Type B pancreatic cell (in vitro differentiated cells): ENCODE results near the gene IL25. TPM values are rescaled to one million over a fixed set of nuclear protein-coding genes. Genes with fewer than 3 reads are reported as not detected.

ENCODE experiments used
- DNase-seq: peaks from one replicate; pipeline ENCODE4 v3.0.0; 2021; ENCODE audit warnings: mixed read lengths; ENCODE audit not compliant: unreplicated experiment; ENCODE audit errors: extremely low spot score
- H3K27ac Mint-ChIP-seq: 2 replicates; pipeline ENCODE4 v1.8.0; 2021; ENCODE audit warnings: mild to moderate bottlenecking, mixed read lengths
- H3K27me3 Mint-ChIP-seq: 2 replicates; pipeline ENCODE4 v1.8.0; 2021; ENCODE audit warnings: mixed read lengths
- H3K36me3 Mint-ChIP-seq: 2 replicates; pipeline ENCODE4 v1.8.0; 2021; ENCODE audit warnings: mixed read lengths
- H3K4me1 Mint-ChIP-seq: one replicate; pipeline ENCODE4 v1.8.0; 2021; ENCODE audit warnings: mixed read lengths; ENCODE audit not compliant: unreplicated experiment
- H3K4me3 Mint-ChIP-seq: 2 replicates; pipeline ENCODE4 v1.8.0; 2021; ENCODE audit warnings: mild to moderate bottlenecking, mixed read lengths
- H3K9me3 Mint-ChIP-seq: 2 replicates; pipeline ENCODE4 v1.8.0; 2021; ENCODE audit warnings: mixed read lengths
- total RNA-seq: library from RNA; stranded (reverse); gene quantifications from 2 replicates; pipeline ENCODE4 v1.2.1, GENCODE V29; 2021; ENCODE audit warnings: low replicate concordance
- TF ChIP-seq, protein P1 (sequence below): fragments of 200-600 bp; sonication (generic); conservative IDR thresholded peaks from 2 replicates; pipeline ENCODE4 v1.5.0; 2021; ENCODE audit warnings: antibody characterized with exemption, mild to moderate bottlenecking

IL25 gene
- total RNA-seq, 1 donor from 2014 or later, result not detected

GRCh38 chr14:23378612-23379220, 6.1 kb downstream of the IL25 start:
- H3K4me1 Mint-ChIP-seq, result no peaks in the 10 kb centered on the region

DNA sequence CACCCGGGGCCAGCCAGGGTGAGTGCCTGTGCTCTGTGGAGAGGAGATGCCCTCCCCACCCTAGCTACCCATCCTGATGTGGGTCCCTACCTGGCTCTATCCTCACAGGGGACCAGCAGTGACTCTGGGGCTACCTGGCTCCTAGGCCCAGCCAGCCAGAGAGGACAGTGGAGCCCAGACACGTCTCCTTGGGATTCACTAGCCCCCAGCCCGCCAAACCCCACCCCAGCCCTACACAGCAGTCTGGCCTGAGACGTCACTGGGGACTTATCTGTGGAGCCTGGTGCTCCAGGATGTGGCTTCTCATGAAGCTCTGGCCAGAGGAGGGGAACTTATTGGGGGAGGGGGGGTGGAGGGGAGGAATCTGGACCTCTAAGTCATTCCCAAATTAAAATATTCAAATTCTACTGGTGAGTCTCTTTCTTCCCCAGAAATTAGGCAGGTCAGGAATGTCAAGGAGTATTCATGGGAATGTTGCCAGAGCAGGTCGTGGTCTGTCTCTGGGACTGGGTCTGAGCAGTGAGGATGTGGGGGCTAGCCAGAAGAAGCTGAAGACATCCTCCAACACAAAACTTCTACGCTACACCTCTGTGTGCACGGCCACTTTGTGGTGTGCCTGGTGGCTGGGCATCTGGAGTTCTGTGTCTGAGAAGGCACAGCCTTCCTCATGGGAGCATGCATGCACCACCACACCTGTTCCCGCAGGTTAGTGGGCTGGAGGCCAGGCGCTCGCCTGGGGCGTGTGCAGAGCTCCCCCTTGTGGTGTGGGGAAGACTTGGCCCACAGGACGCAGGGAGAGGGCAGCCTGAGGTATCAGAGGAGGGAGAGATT, 7.0 kb downstream of the IL25 start:
- TF ChIP-seq, protein P1, sequence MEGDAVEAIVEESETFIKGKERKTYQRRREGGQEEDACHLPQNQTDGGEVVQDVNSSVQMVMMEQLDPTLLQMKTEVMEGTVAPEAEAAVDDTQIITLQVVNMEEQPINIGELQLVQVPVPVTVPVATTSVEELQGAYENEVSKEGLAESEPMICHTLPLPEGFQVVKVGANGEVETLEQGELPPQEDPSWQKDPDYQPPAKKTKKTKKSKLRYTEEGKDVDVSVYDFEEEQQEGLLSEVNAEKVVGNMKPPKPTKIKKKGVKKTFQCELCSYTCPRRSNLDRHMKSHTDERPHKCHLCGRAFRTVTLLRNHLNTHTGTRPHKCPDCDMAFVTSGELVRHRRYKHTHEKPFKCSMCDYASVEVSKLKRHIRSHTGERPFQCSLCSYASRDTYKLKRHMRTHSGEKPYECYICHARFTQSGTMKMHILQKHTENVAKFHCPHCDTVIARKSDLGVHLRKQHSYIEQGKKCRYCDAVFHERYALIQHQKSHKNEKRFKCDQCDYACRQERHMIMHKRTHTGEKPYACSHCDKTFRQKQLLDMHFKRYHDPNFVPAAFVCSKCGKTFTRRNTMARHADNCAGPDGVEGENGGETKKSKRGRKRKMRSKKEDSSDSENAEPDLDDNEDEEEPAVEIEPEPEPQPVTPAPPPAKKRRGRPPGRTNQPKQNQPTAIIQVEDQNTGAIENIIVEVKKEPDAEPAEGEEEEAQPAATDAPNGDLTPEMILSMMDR, result peak; percentile 88
- Mint-ChIP-seq H3K27ac (no peak overlapping the region), H3K4me1 (no peaks in the 10 kb centered on the region), H3K27me3 (peaks cover 20% of the 10 kb centered on the region), H3K9me3 (no peaks in the 10 kb centered on the region), H3K4me3 (no peak overlapping the region), H3K36me3 (no peaks in the 10 kb centered on the region)
- DNase-seq, result no peak

More at GRCh38 chr14:23378612-23379220, 6.1 kb downstream of the IL25 start:
- Mint-ChIP-seq H3K36me3 (no peaks in the 10 kb centered on the region), H3K27me3 (peaks cover 20% of the 10 kb centered on the region), H3K4me3 (no peak overlapping the region), H3K27ac (no peak overlapping the region), H3K9me3 (no peaks in the 10 kb centered on the region)
- DNase-seq, result no peak
- TF ChIP-seq, protein P1, result no peak

GRCh38 chr14:23380197-23380914, 7.7 kb downstream of the IL25 start:
- Mint-ChIP-seq H3K4me3 (no peak overlapping the region), H3K9me3 (no peaks in the 10 kb centered on the region), H3K27ac (no peak overlapping the region), H3K27me3 (peaks cover 20% of the 10 kb centered on the region), H3K36me3 (no peaks in the 10 kb centered on the region), H3K4me1 (peaks cover 5% of the 10 kb centered on the region)
- no peak for DNase-seq
- TF ChIP-seq, protein P1, result no peak

GRCh38 chr14:23380976-23381375, 8.4 kb downstream of the IL25 start:
- Mint-ChIP-seq H3K9me3 (no peaks in the 10 kb centered on the region), H3K4me1 (peaks cover 7% of the 10 kb centered on the region), H3K27ac (no peak overlapping the region), H3K36me3 (no peaks in the 10 kb centered on the region), H3K27me3 (peaks cover 20% of the 10 kb centered on the region), H3K4me3 (no peak overlapping the region)
- TF ChIP-seq, protein P1, result no peak
- no peak for DNase-seq

DNA sequence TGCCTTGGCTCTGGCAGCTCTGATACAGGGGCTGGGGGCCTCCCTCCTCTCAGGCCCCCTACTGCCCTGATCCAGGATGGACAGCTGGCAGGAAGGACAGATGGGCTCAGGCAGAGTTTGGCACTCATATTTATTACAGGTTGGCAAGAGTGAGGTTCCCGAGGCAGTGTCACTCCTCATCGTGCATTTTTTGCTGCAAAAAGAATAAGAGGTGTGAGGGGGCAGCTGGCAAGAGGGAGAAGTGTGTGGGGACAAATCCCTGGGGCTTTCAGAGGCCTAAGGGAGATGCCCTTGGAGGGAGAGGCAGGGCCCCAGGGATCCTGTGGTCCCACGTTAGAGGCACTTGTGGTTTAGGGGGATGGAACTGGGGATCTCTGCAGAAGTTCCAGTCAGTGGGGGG, 9.3 kb downstream of the IL25 start:
- Mint-ChIP-seq H3K36me3 (no peaks in the 10 kb centered on the region), H3K27me3 (peaks cover 20% of the 10 kb centered on the region), H3K9me3 (no peaks in the 10 kb centered on the region), H3K27ac (no peak overlapping the region), H3K4me1 (peaks cover 7% of the 10 kb centered on the region), H3K4me3 (no peak overlapping the region)
- DNase-seq, result no peak
- TF ChIP-seq, protein P1, result no peak
